K562 (cell line): ENCODE data around the gene IL12RB2. TPM values are rescaled to one million over a fixed set of nuclear protein-coding genes. Genes with fewer than 3 reads are reported as not detected.
A peak's percentile ranks its signal among the peaks of the same experiment; 100 is the strongest.

ENCODE experiments used
- ATAC-seq: fragments of 200-7000 bp; cut with Tn5 transposase; 3 replicates; pipeline ENCODE4 v1.9.1; 2020; ENCODE audit warnings: moderate library complexity
- BruUV-seq: library from RNA; stranded (reverse); fragments of 400-500 nt; replicated peaks from 2 replicates; lab custom pipeline; 2021; lab: Mats Ljungman, UMichigan
- CTCF ChIA-PET: fragments of 300-600 bp; formaldehyde crosslinking; extraction: SDS; loops from one replicate; lab custom pipeline; 2021; ENCODE audit warnings: low intra/inter-chr PET ratio; lab: Yijun Ruan, JAX
- POLR2A ChIA-PET: fragments of 300-600, 350-650 bp; sonication (Branson Sonifier 250); formaldehyde crosslinking; extraction: SDS; loops from one replicate; lab custom pipeline; 2021; ENCODE audit warnings: antibody characterized with exemption, inconsistent platforms; lab: Yijun Ruan, JAX
- DNase-seq, 4 experiments: peaks; one replicate each; pipeline versions ENCODE4 v3.0.0 to v3.0.0-alpha.2; 2011 to 2018; ENCODE audit warnings: low spot score in 3 of 4, mixed read lengths in 3 of 4; ENCODE audit errors: extremely low read depth in 1 of 4
- FAIRE-seq: peaks from 2 replicates; lab custom pipeline; 2011; peaks lifted over from hg19 to GRCh38; lab: Jason Lieb, UNC
- H2AFZ ChIP-seq: 2 replicates; pipeline ENCODE4 v1.6.0; 2011; ENCODE audit warnings: low read depth, low read length, control low read depth, inconsistent platforms
- H3K27ac ChIP-seq: fragments of 200-600 bp; 3 replicates; pipeline ENCODE4 v1.8.0; 2011; ENCODE audit warnings: low read depth, mild to moderate bottlenecking, control low read depth, inconsistent platforms, low read length, moderate library complexity, mixed read lengths; ENCODE audit errors: extremely low read depth
- H3K27me3 ChIP-seq, 2 experiments: fragments of 300-600 bp in 1 of 2; 2 replicates in 1 of 2; 3 replicates in 1 of 2; pipeline versions ENCODE4 v1.6.0 to v1.8.0; 2011; ENCODE audit warnings: inconsistent platforms in 2 of 2, low read length in 2 of 2, mild to moderate bottlenecking in 1 of 2, mixed read lengths in 1 of 2, moderate library complexity in 1 of 2; ENCODE audit not compliant: control insufficient read depth in 2 of 2, insufficient read depth in 2 of 2
- H3K36me3 ChIP-seq: fragments of 300-600 bp; 3 replicates; pipeline ENCODE4 v1.8.0; 2011; ENCODE audit warnings: mild to moderate bottlenecking, low read length, inconsistent platforms; ENCODE audit not compliant: control insufficient read depth, insufficient read depth
- H3K4me1 ChIP-seq, 2 experiments: fragments of 200-600 bp in 1 of 2; replicated peaks in 1 of 2; 2 replicates in 1 of 2; 3 replicates in 1 of 2; pipeline versions ENCODE4 v1.5.1 to v1.8.0; 2011; ENCODE audit warnings: inconsistent platforms in 2 of 2, low read length in 2 of 2, mild to moderate bottlenecking in 1 of 2, mixed read lengths in 1 of 2, moderate library complexity in 1 of 2; ENCODE audit not compliant: control insufficient read depth in 2 of 2, insufficient read depth in 2 of 2
- H3K4me2 ChIP-seq: 2 replicates; pipeline ENCODE4 v1.6.1; 2011; ENCODE audit warnings: low read length, control low read depth, inconsistent platforms, mixed read lengths; ENCODE audit not compliant: insufficient read depth
- H3K4me3 ChIP-seq: fragments of 200-600 bp; sonication (generic), shearing (Covaris generic); 2 replicates; pipeline ENCODE4 v1.5.1; 2016; ENCODE audit warnings: control low read depth, inconsistent platforms
- H3K79me2 ChIP-seq: fragments of 200-600 bp; 3 replicates; pipeline ENCODE4 v1.8.0; 2011; ENCODE audit warnings: low read length, inconsistent platforms; ENCODE audit not compliant: control insufficient read depth, insufficient read depth
- H3K9ac ChIP-seq, 2 experiments: 2 replicates each; pipeline versions ENCODE4 v1.6.0 to v1.6.1; 2011; ENCODE audit warnings: low read depth in 2 of 2, low read length in 2 of 2, control low read depth in 1 of 2, inconsistent platforms in 1 of 2, mild to moderate bottlenecking in 1 of 2, mixed read lengths in 1 of 2; ENCODE audit not compliant: insufficient read depth in 1 of 2
- H3K9me1 ChIP-seq: one replicate; pipeline ENCODE4 v1.6.0; 2011; ENCODE audit warnings: inconsistent platforms, mild to moderate bottlenecking, low read length, moderate library complexity; ENCODE audit not compliant: control insufficient read depth, insufficient read depth
- H3K9me3 ChIP-seq: replicated peaks from 2 replicates; pipeline ENCODE4 v1.5.1; 2011; ENCODE audit warnings: low read depth, low read length, inconsistent platforms; ENCODE audit not compliant: control insufficient read depth, insufficient read depth
- H4K20me1 ChIP-seq: replicated peaks from 2 replicates; pipeline ENCODE4 v1.6.1; 2011; ENCODE audit warnings: low read length, inconsistent platforms, mixed read lengths; ENCODE audit not compliant: control insufficient read depth, insufficient read depth
- ARID2 ChIP-seq: fragments of 450-650 bp; IDR thresholded peaks from 2 replicates; pipeline ENCODE4 v1.6.1; 2017; ENCODE audit warnings: antibody characterized with exemption, mild to moderate bottlenecking
- ARNT ChIP-seq, 2 experiments: fragments of 450-650 bp; IDR thresholded peaks; 2 replicates each; pipeline ENCODE4 v1.6.1; 2016; ENCODE audit warnings: mild to moderate bottlenecking in 1 of 2
- CBX8 ChIP-seq: fragments of 200-600 bp; sonication (generic); IDR thresholded peaks from 2 replicates; pipeline ENCODE4 v1.6.1; 2012; ENCODE audit warnings: borderline replicate concordance, mixed run types, low read depth, mild to moderate bottlenecking, moderate library complexity, mixed read lengths, low read length, control low read depth, inconsistent platforms; ENCODE audit not compliant: poor library complexity, severe bottlenecking; ENCODE audit errors: extremely low read depth
- CREB5 ChIP-seq: fragments of 250-450 bp; sonication (Bioruptor Pico); IDR thresholded peaks from 2 replicates; pipeline ENCODE4 v1.5.0; 2020; ENCODE audit warnings: mild to moderate bottlenecking
- CXXC5 ChIP-seq: fragments of 250-450 bp; sonication (Bioruptor Pico); IDR thresholded peaks from 2 replicates; pipeline ENCODE4 v1.8.0; 2022; ENCODE audit warnings: inconsistent platforms, mild to moderate bottlenecking, moderate library complexity
- ESRRA ChIP-seq: fragments of 450-650 bp; IDR thresholded peaks from 2 replicates; pipeline ENCODE4 v1.6.1; 2014; ENCODE audit warnings: low read depth, mild to moderate bottlenecking, moderate library complexity, borderline replicate concordance
- ILF3 ChIP-seq: fragments of 450-650 bp; IDR thresholded peaks from 2 replicates; pipeline ENCODE4 v1.6.1; 2018; ENCODE audit warnings: antibody characterized with exemption, mild to moderate bottlenecking, moderate library complexity, borderline replicate concordance
- JUNB ChIP-seq: fragments of 450-650 bp; formaldehyde crosslinking; conservative IDR thresholded peaks from 2 replicates; pipeline ENCODE4 v1.4.0; 2020; ENCODE audit warnings: mild to moderate bottlenecking
- NFYB ChIP-seq: IDR thresholded peaks from 2 replicates; pipeline ENCODE4 v1.6.1; 2011; ENCODE audit warnings: mild to moderate bottlenecking, moderate library complexity; ENCODE audit not compliant: insufficient read length; ENCODE audit errors: extremely low read depth
- POLR3A ChIP-seq: IDR thresholded peaks from 2 replicates; pipeline ENCODE4 v1.6.1; 2011; ENCODE audit warnings: borderline replicate concordance, mild to moderate bottlenecking, moderate library complexity; ENCODE audit not compliant: insufficient read length, insufficient read depth; ENCODE audit errors: extremely low read depth
- RBBP5 ChIP-seq: fragments of 200-600 bp; sonication (generic); IDR thresholded peaks from 2 replicates; pipeline ENCODE4 v1.6.1; 2012; ENCODE audit warnings: borderline replicate concordance, mild to moderate bottlenecking, low read length, control low read depth, inconsistent platforms; ENCODE audit not compliant: insufficient read depth, poor library complexity, severe bottlenecking
- RHOXF2B ChIP-seq: fragments of 250-450 bp; sonication (Bioruptor Pico); conservative IDR thresholded peaks from 2 replicates; pipeline ENCODE4 v1.5.1; 2021
- RUNX1 ChIP-seq: sonication (generic); IDR thresholded peaks from 2 replicates; pipeline ENCODE4 v1.6.1; 2016; ENCODE audit warnings: antibody characterized with exemption, low read depth
- SMAD3 ChIP-seq: fragments of 450-650 bp; formaldehyde crosslinking; conservative IDR thresholded peaks from 2 replicates; pipeline ENCODE4 v1.4.0; 2020; ENCODE audit warnings: mild to moderate bottlenecking
- SNIP1 ChIP-seq: fragments of 450-650 bp; IDR thresholded peaks from 2 replicates; pipeline ENCODE4 v1.7.1; 2017; ENCODE audit warnings: low read depth, mild to moderate bottlenecking
- THAP12 ChIP-seq: fragments of 250-450 bp; sonication (Bioruptor Pico); IDR thresholded peaks from 2 replicates; pipeline ENCODE4 v1.9.0; 2021; ENCODE audit warnings: mild to moderate bottlenecking, inconsistent platforms
- ZEB2 ChIP-seq: fragments of 450-650 bp; IDR thresholded peaks from 2 replicates; pipeline ENCODE4 v1.6.1; 2016
- WGBS: fragments of 100-300 bp; shearing (Covaris generic); methylation state at CpG from one replicate; pipeline ENCODE4 v1.1.6; 2016; ENCODE audit warnings: low coverage, mixed read lengths; ENCODE audit not compliant: insufficient coverage; ENCODE audit errors: missing lambda C conversion rate; 5-methylcytosine and 5-hydroxymethylcytosine counted together
- in situ Hi-C: fragments of 300-500 bp; cut with MboI; formaldehyde crosslinking; loops from 4 replicates; pipeline ENCODE4 v1.15.0; 2018; ENCODE audit warnings: inconsistent platforms, mixed read lengths
- intact Hi-C: fragments of 100-400 bp; cut with micrococcal nuclease; formaldehyde crosslinking; loops from 2 replicates; pipeline ENCODE4 v1.14.2; 2022
- polyA plus RNA-seq, 8 experiments: library from polyadenylated mRNA; depleted of rRNA in 4 of 8; stranded (reverse) in 5 of 8; unstranded in 3 of 8; fragments of >200 nt; fragmentation: Nextera tagmentation in 2 of 8; fragmentation: Illumina TruSeq in 1 of 8; extraction: Ambion mirVana in 2 of 8; extraction: Trizol in 1 of 8; gene quantifications; 2 replicates each; pipeline versions ENCODE4 v1.2.1 to v1.2.3, GENCODE V29; 2011 to 2014; ENCODE audit warnings: inconsistent platforms in 1 of 8, missing spikeins in 1 of 8
- total RNA-seq, 7 experiments: library from RNA; depleted of rRNA in 6 of 7; stranded (reverse); fragments of >200 nt in 6 of 7; fragmentation: Illumina TruSeq in 2 of 7; extraction: Trizol in 2 of 7; gene quantifications; 2 replicates each; pipeline versions ENCODE4 v1.2.1 to v1.2.3, GENCODE V29; 2011 to 2021; ENCODE audit warnings: low replicate concordance in 1 of 7

IL12RB2 gene
- total and polyA plus RNA-seq, 9 of the 15 experiments (the other 6 are each of a cell fraction or from before 2014, with no cell fraction given): 0.39 to 3.3 (median 1.9) TPM

GRCh38 chr1:67347688-67348472 is 40.2 kb downstream of the IL12RB2 start:
- intact Hi-C loops: loop anchor here (1.0 to 5.0 kb wide), 4 partner anchors 59 to 152 kb away; no protein-coding TSS in a partner anchor
- POLR2A ChIA-PET: interaction anchor here (0.6 kb wide), 1 partner anchor 59 kb away, joined by 3 read pairs; no protein-coding TSS in a partner anchor
- TF ChIP-seq ZEB2 (no peak), ILF3 (no peak), CBX8 (no peak), ARNT (IDR thresholded peaks at IDR 0.05) (no peak), SNIP1 (no peak), CREB5 (CRISPR knock-in tag) (no peak), POLR3A (no peak), RUNX1 (no peak), RBBP5 (no peak), ESRRA (no peak), ARID2 (peak; percentile 69; the same call in 1 of the 2 replicates), CXXC5 (no peak), THAP12 (no peak), SMAD3 (no peak), RHOXF2B (no peak), NFYB (no peak), JUNB (CRISPR knock-in tag) (no peak)

More at GRCh38 chr1:67347688-67348472, 40.2 kb downstream of the IL12RB2 start:
- Histone ChIP-seq H4K20me1 (no peaks in the 10 kb centered on the region), H3K27me3 (no peaks in the 10 kb centered on the region), H3K27ac (no peak overlapping the region), H3K4me2 (no peak overlapping the region; the same call in 1 of the 2 replicates), H3K79me2 (no peaks in the 10 kb centered on the region), H2AFZ (no peak overlapping the region), H3K9me3 (no peaks in the 10 kb centered on the region), H3K9me1 (no peaks in the 10 kb centered on the region), H3K4me1 (peaks cover 0 to 6% of the 10 kb centered on the region in 2 experiments; a peak in 1 of 5 replicates), H3K36me3 (no peaks in the 10 kb centered on the region; the same call in 2 of the 3 replicates), H3K9ac (peak overlapping the region in 1 of 2 experiments; percentile 10; a peak in 1 of 4 replicates), H3K4me3 (no peak overlapping the region)
- FAIRE-seq (peak; percentile 85), ATAC-seq (peak; percentile 96), DNase-seq (peak; percentile 33 to 71 (median 58))
- no TSS peak for BruUV-seq
- in situ Hi-C loops: loop anchor here (5.0 kb wide), 1 partner anchor 154 kb away; no protein-coding TSS in a partner anchor
- CTCF ChIA-PET: interaction anchor here (0.6 to 2.7 kb wide), 3 partner anchors 84 to 153 kb away, joined by 3 to 25 read pairs (median 12); no protein-coding TSS in a partner anchor
- WGBS: 35% methylated on average over 12 of the region's 12 CpGs
